Measurements from ENCODE around the gene ANXA3. TPM values are rescaled to one million over a fixed set of nuclear protein-coding genes. Genes with fewer than 3 reads are reported as not detected.
A peak's percentile ranks its signal among the peaks of the same experiment; 100 is the strongest.

The ANXA3 gene
- total RNA-seq, 2 donors from 2014 or later = 43.3 to 144 TPM

DNA sequence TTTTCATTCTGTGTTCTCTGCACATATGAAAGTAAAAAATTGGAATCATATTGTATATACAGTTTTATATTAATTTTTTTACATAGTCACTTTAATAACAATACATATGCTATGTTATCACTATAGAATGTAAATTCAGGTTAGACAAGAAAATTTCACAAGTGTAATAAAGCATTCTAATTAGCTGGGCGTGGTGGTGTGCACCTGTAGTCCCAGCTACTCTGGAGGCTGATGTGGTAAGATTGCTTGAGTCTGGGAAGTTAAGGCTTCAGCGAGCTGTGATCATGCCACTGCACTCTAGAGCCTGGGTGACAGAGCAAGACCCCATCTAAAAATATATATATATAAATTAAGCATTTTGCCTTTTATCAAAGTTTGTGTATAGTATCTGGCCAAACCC lies 95.7 kb downstream of the ANXA3 start:
- intact Hi-C loops (cut with DNase I) = loop anchor here (5.0 to 10.0 kb wide), 2 partner anchors 130 to 218 kb away; partner anchors contain the start of gene BMP2K
- 89% methylated on average over 2 of the region's 2 CpGs for WGBS
- Histone ChIP-seq H3K9me3 (no peaks in the 10 kb centered on the region), H3K4me3 (no peak overlapping the region), H3K27ac (no peak overlapping the region), H3K27me3 (replicated peaks; ENCODE audit: insufficient read depth) (no peaks in the 10 kb centered on the region), H3K4me1 (replicated peaks) (no peaks in the 10 kb centered on the region), H3K36me3 (no peaks in the 10 kb centered on the region)
- no peak for TF ChIP-seq POLR2A (IDR thresholded peaks at IDR 0.05)
- TF ChIP-seq CTCF (IDR thresholded peaks at IDR 0.05) = no peak
- TF ChIP-seq POLR2AphosphoS5 (IDR thresholded peaks at IDR 0.05) = no peak
- no peak for DNase-seq (ENCODE audit: low spot score)

DNA sequence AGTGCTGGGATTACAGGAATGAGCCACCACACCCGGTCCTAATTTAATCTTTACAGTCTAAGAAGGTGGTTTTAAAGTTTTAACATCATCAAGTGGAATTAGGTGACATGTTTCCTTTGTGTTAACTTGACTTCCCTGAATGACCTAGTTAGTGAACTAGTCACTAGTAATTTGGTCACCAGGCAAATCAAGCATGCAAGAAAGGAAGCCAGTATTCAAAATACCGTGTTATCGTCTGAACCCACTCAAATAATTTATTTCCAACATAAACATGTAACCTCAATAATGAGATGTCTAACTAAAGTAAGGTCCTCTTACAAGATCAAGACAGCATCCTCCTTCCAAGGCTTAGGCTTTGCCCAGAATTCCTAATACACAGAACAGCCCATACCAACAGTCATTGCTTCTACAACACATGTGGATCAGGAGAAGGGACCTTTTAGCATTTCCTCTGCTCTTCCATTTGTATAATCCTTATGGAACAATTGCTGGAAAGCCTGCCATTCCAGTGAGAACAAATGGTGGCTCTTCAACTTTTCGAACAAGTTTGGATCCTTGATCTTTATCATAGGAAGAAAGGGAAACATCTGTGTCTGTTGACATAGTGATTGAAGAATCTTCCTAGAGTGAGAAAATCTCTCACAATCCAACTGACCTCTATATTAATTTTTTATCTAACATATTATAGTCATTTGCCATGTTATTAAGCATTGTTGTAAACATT lies 97.2 kb downstream of the ANXA3 start:
- H3K9me3 ChIP-seq = no peaks in the 10 kb centered on the region
- H3K36me3 ChIP-seq = no peaks in the 10 kb centered on the region
- no peak overlapping the region for H3K4me3 ChIP-seq
- H3K27me3 ChIP-seq (replicated peaks; ENCODE audit: insufficient read depth) = no peaks in the 10 kb centered on the region
- intact Hi-C loops (cut with DNase I) = loop anchor here (5.0 to 10.0 kb wide), 2 partner anchors 128 to 216 kb away; partner anchors contain the start of gene BMP2K
- no peaks in the 10 kb centered on the region for H3K4me1 ChIP-seq (replicated peaks)
- WGBS = 74% methylated on average over 4 of the region's 4 CpGs
- H3K27ac ChIP-seq = no peak overlapping the region
- TF ChIP-seq POLR2AphosphoS5 (IDR thresholded peaks at IDR 0.05) (no peak), CTCF (IDR thresholded peaks at IDR 0.05) (no peak), POLR2A (IDR thresholded peaks at IDR 0.05) (no peak)
- no peak for DNase-seq (ENCODE audit: low spot score)

DNA sequence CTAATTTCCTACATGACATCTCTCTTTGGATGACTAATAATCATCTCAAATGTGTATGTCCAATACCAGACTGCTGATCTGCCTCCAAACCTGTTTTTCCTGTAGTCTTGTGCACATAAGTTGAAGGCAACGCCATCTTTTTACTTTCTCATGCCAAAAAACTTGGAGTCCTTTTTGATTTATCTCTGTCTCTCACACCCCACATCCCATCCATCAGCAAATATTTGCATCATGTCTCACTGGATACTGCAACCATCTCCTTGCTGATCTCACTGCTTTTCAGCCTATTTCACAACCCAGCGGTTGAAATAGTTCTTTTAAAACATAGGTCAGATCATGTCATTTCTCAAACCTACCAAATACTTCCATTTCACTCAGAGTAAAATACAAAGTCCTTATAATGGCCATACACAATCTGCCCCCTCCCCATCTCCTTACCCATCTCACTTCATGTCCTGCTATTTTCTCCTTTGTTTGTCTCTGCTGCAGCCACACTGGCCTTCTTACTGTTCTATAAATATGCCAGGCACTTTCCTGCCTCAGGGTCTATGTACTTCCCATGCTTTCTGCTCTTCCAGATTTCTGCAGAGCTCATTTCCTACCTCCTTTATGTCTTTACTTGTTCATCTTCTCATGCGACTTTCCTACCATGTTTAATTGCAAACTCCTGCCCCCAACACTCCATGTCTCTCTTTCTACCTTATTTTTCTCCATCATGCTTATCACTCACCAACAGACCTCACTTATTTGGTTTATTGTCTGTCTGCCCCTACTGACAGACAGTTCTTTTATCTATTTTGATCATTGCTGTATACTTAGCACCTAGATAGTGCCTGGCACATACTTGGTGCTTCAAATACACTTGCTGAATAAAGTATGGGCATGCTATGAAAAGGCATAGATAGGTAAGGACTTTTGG lies 98.8 kb downstream of the ANXA3 start:
- H3K9me3 ChIP-seq = no peaks in the 10 kb centered on the region
- WGBS = 79% methylated on average over 3 of the region's 3 CpGs
- intact Hi-C loops (cut with DNase I) = no loop called here

GRCh38 chr4:78651250-78651860 lies 99.8 kb downstream of the ANXA3 start:
- WGBS = 93% methylated on average over 4 of the region's 4 CpGs
- Histone ChIP-seq H3K27me3 (replicated peaks; ENCODE audit: insufficient read depth) (no peaks in the 10 kb centered on the region), H3K4me1 (replicated peaks) (no peaks in the 10 kb centered on the region), H3K9me3 (no peaks in the 10 kb centered on the region), H3K4me3 (no peak overlapping the region), H3K36me3 (no peaks in the 10 kb centered on the region), H3K27ac (no peak overlapping the region)
- no peak for DNase-seq (ENCODE audit: low spot score)
- intact Hi-C loops (cut with DNase I) = no loop called here
- TF ChIP-seq POLR2A (IDR thresholded peaks at IDR 0.05) (no peak), POLR2AphosphoS5 (IDR thresholded peaks at IDR 0.05) (no peak), CTCF (IDR thresholded peaks at IDR 0.05) (no peak)

More for the DNA sequence above, 98.8 kb downstream of the ANXA3 start:
- no peaks in the 10 kb centered on the region for H3K27me3 ChIP-seq (replicated peaks; ENCODE audit: insufficient read depth)
- peak overlapping the region in 1 of 2 donors; percentile 3 for H3K27ac ChIP-seq
- DNase-seq (ENCODE audit: low spot score) = peak; percentile 46
- no peaks in the 10 kb centered on the region for H3K4me1 ChIP-seq (replicated peaks)
- no peaks in the 10 kb centered on the region for H3K36me3 ChIP-seq
- H3K4me3 ChIP-seq = no peak overlapping the region
- peak; percentile 67 for TF ChIP-seq POLR2AphosphoS5 (IDR thresholded peaks at IDR 0.05)
- no peak for TF ChIP-seq CTCF (IDR thresholded peaks at IDR 0.05)
- TF ChIP-seq POLR2A (IDR thresholded peaks at IDR 0.05) = no peak
